ENCODE measurements around the gene SLITRK1.

Gene SLITRK1, protein sequence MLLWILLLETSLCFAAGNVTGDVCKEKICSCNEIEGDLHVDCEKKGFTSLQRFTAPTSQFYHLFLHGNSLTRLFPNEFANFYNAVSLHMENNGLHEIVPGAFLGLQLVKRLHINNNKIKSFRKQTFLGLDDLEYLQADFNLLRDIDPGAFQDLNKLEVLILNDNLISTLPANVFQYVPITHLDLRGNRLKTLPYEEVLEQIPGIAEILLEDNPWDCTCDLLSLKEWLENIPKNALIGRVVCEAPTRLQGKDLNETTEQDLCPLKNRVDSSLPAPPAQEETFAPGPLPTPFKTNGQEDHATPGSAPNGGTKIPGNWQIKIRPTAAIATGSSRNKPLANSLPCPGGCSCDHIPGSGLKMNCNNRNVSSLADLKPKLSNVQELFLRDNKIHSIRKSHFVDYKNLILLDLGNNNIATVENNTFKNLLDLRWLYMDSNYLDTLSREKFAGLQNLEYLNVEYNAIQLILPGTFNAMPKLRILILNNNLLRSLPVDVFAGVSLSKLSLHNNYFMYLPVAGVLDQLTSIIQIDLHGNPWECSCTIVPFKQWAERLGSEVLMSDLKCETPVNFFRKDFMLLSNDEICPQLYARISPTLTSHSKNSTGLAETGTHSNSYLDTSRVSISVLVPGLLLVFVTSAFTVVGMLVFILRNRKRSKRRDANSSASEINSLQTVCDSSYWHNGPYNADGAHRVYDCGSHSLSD

DNA sequence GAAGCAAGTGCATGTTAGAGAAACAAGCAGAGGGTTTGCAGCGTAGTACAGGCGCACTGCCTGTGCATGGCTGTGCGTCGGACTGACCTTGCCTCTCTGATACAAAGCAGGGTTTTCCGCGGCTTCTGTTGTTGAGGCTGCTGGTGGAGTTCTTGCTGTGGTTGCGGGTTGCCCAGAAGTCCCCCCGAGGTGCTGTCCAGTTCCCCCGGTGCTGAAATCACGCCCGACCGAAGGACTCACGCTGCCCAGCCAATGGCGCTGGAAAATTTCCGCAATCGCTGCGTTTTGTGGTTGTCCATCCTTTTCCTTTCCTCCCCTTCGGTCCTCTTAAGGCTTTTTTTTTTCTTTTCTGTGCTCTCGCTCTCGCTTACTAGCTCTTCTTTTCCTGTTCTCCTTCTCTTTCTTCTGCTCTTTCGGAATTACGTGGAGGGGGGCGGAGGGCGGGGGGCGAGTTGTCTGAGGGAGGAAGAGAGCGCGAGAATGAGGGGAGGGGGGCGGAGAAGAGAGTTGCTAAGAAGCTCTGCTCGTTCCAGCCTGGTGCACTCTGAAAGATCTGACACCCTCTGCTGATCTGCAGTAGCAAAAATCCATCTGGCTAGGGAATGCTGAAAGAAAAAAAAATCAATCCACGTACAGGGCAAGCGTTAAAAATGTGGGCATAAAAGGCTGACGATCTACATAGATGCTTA is at the start of gene SLITRK1:
SLITRK1 (minus strand) TSS at position 558 of the 689 bp plus-strand sequence. CDS start 967 bp downstream, outside the sequence.
- TF ChIP-seq CTCF (IDR thresholded peaks at IDR 0.05), result no peak

DNA sequence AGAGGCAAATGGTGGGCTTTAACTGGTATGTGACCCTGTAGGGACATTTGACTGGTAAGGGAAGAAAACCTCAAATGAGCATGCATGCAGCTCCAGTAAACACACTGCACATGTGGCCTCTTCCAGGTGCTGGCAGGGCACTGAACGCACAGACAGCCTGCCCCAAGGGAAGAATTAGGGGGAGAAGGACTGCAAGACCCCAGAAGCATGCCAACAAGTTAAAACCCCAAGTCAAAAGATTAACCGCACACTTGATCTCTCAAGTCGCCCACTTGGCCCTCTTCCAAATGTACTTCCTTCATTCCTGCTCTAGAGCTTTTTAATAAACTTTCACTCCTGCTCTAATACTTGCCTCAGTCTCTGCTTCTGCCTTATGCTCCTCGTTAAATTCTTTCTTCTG is 46.9 kb upstream of the SLITRK1 start:
- TF ChIP-seq CTCF (IDR thresholded peaks at IDR 0.05), result no peak

- no peak for TF ChIP-seq CTCF (IDR thresholded peaks at IDR 0.05)
Observed at GRCh38 chr13:83919775-83920174, 37.5 kb upstream of the SLITRK1 start.

DNA sequence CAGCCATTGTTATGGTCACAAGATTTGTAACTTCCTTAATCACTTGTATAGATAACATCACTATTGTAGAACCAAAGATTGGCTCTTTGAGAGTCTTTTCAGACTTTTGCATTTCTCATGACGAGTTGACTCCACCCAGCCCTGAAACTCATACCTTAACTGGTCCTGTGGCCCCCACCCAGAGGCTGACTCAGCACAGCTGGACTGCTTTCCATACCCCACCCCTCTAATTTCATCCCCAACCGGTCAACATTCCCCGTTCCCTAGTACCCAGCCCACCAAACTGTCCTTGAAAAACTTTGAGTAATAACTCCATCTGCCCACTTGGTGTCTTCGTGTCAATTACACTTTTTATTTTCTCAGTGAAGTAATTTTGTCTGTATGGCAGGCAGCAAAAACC is 32.1 kb upstream of the SLITRK1 start:
- TF ChIP-seq CTCF (IDR thresholded peaks at IDR 0.05), result no peak

DNA sequence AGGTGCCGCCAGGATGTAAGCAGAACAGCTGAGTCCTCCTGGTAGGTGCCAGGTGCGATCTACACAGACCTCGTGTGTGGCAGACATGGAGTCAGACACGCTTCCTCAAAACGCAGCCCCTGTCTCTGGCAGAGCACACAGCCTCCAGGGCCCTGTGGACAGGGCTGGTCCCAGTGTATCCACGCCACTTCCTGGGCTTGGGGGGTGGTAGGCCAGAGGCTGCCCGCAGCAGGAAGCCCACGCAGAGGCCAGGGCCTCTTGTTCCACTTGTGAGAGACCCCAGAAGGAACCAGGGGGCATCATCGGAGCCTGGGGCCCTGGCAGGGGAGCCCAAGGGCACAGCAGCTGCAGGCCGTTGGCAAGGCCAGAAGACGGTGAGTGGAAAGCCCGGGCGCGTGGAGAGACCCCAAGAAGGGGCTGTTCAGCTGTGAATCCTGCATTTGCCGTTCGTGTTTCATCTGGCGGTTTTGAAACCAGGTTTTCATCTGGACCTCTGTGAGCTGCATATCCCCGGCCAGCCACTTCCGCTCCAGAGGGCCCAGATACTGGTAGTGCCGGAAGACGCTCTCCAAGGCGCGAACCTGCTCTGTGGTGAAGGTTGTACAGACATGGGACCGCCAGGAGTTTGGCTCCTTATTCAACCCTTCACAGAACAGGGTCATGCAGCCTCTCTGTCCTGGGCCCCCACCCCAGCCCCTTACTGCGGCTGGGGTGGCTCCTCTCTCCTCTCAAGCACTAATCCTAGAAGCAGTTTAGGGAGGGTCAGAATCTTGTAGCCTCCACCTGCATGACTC is 25.1 kb upstream of the SLITRK1 start:
- TF ChIP-seq CTCF (IDR thresholded peaks at IDR 0.05), result no peak

GRCh38 chr13:83906240-83906820 is 24.1 kb upstream of the SLITRK1 start:
- no peak for TF ChIP-seq CTCF (IDR thresholded peaks at IDR 0.05)

- TF ChIP-seq CTCF (IDR thresholded peaks at IDR 0.05), result no peak
Observed at GRCh38 chr13:83905641-83906040, 23.4 kb upstream of the SLITRK1 start.
